Head of caudate nucleus (tissue), 42 donors: ENCODE results near the gene HSD17B2.
A peak's percentile ranks its signal among the peaks of the same experiment; 100 is the strongest.
"Not testable (repeated sequence)": the region's sequence is repeated elsewhere in the genome, so short reads cannot be mapped to it uniquely, and the experiment has no call there.

Source experiments
- DNase-seq, 42 donors: peaks; one replicate each; pipeline versions ENCODE4 v3.0.0 to v3.0.0-alpha.2; 2020 to 2021; ENCODE audit warnings: mixed read lengths in 7 of 42
- intact Hi-C: fragments of 100-400 bp; cut with DNase I; formaldehyde crosslinking; loops from one replicate; pipeline ENCODE4 v1.15.0; 2022

The HSD17B2 gene, protein sequence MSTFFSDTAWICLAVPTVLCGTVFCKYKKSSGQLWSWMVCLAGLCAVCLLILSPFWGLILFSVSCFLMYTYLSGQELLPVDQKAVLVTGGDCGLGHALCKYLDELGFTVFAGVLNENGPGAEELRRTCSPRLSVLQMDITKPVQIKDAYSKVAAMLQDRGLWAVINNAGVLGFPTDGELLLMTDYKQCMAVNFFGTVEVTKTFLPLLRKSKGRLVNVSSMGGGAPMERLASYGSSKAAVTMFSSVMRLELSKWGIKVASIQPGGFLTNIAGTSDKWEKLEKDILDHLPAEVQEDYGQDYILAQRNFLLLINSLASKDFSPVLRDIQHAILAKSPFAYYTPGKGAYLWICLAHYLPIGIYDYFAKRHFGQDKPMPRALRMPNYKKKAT

DNA sequence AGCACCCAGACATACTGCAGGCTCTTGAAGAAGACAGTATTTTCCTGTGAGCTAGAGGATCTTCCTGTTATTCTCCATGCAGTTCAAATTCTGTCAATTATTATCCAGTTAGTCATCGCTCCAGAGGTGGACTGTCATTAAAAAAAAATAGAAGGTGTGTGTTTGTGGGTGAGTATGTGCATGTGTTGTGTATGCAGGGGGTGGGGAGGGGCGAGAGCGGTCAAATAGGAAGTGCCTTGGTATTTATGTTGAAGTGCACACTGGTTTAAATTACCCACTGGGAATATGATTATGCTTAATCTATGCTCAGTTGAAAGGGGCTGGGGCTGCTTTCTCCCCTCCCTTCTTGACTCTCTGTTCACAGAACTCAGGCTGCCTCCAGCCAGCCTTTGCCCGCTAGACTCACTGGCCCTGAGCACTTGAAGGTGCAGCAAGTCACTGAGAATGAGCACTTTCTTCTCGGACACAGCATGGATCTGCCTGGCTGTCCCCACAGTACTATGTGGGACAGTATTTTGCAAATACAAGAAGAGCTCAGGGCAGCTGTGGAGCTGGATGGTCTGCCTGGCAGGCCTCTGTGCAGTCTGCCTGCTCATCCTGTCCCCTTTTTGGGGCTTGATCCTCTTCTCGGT, at the start of gene HSD17B2:
TSS of gene HSD17B2 (plus strand) at position 273 of the 632 bp plus-strand sequence. CDS start at position 445, 172 bp downstream.
- DNase-seq, result no peak
- intact Hi-C loops, result loop anchor here (5.0 kb wide), 1 partner anchor 197 kb away; no protein-coding TSS in a partner anchor

GRCh38 chr16:81987121-81987520, 47.9 kb upstream of the HSD17B2 start:
- DNase-seq, result no peak
- intact Hi-C loops, result no loop called here

DNA sequence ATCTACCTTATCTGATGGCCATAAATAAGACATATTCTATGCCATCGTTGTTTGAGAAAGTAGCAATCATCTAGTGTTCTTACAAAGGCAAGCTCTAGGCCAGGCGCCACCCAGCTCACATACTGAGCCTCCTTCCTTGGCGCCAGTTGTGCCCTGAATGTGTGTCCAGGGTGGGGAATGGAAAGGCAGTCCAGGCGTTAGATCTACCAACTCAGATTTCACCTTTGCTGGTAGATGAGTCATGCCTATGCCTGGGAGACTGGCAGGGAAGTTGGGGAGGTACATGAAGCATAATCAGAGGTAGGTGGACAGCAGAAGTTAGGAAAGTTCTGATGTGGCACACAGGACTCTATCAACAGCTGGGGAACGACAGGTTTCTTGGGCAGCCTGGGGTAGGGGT, 47.3 kb upstream of the HSD17B2 start:
- intact Hi-C loops, result no loop called here
- no peak for DNase-seq

DNA sequence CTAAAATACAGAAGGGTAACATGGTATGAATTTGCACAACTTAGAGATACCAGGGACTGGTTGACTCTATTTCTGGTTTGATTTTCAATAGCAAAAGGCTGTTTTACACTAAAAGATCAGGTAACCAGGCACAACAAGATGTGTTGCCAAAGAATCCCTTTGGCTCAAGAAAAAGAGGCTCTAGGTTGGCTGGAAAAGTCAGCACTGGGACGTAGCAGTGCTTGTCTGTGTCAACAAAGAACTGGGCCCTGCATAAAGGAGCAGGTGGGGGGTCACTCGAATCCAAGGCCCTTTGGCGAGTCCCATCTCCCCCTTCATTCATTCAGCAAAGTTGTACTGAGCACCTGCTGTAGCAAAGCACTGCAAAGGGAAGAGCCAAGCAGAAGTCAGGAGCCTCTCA, 42.2 kb upstream of the HSD17B2 start:
- intact Hi-C loops, result no loop called here
- no peak for DNase-seq

DNA sequence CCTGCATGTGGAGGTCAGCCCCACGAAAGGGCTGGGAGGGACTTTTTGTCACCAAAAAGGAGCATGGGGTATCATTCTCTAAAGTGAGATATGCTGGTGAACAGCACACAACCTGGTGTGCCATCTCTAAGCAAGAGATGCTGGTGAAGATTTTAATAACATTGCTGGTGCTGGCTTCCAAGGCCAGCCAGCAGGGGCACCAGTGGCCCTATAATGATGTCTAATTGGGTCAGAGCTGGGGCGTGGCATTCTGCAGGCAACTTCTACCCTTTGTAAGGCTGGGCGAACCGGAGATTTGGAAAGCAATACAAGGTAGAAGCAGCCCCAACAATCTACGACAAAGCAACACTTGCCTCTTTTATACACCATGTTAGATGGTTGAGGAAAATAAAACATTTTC, 40.6 kb upstream of the HSD17B2 start:
- DNase-seq, result no peak
- intact Hi-C loops, result no loop called here

DNA sequence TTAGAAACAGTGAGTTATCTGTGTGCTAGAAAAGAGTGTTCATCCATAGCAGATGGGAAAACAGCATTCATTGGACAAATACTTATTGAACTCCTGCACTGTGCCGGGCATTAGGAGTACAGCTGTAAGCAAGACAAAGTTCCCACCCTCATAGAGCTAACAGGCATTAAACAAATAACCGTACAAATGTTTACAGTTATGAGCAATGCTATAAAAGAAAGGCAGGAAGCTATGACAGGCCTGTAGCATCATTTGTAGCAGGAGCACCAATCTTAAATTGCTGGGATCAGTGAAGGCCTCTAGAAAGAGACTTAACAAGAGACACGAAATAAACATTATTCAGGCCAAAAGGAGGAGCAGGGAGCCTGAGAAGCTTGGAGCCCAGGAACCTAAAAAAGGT, 39.4 kb upstream of the HSD17B2 start:
- no peak for DNase-seq
- intact Hi-C loops, result no loop called here

- intact Hi-C loops, result no loop called here
- DNase-seq, result no peak
Observed at GRCh38 chr16:81996664-81997509, 38.2 kb upstream of the HSD17B2 start.

DNA sequence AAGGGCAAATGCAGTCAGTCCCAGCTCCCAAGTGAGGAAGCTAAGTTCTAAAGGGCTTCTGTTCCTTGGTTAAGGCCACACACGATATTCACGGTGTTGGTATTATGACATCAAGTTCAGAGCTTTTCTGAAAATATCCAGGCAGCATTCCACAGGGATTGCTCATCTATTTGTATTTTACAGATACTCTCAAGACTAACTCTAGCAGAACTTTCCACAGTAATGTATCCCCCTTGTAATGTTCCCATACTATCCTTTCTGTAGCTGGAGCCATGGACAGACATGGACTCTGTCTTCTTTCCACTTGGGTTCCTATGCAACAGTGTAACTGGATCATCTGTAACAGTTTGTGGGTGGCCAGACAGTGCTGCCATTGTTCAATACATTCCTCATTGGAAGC, 37.3 kb upstream of the HSD17B2 start:
- intact Hi-C loops, result no loop called here
- no peak for DNase-seq

- no peak for DNase-seq
- intact Hi-C loops, result no loop called here
Observed at GRCh38 chr16:82002831-82003230, 32.2 kb upstream of the HSD17B2 start.

DNA sequence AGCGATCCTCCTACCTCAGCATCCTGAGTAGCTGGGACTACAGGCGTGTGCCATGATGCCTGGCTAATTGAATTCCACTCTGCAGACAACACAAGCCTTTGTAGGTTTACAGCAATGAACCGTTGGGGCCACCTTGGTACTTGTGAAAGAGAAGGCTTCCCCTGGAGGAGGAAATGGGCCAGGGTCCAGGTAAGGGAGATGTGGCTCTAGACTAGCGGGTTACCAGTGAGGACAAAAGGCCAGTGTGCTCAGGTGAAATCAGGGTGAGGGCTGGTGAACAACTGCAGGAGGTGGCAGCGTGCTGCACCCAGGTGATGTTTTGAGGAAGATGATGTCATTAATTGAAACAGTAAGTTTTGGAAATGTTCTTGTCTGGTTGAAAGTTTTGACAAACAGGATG, 30.5 kb upstream of the HSD17B2 start:
- DNase-seq, result no peak
- intact Hi-C loops, result no loop called here

GRCh38 chr16:82005027-82005830, 29.8 kb upstream of the HSD17B2 start:
- intact Hi-C loops, result no loop called here
- DNase-seq, result no peak

DNA sequence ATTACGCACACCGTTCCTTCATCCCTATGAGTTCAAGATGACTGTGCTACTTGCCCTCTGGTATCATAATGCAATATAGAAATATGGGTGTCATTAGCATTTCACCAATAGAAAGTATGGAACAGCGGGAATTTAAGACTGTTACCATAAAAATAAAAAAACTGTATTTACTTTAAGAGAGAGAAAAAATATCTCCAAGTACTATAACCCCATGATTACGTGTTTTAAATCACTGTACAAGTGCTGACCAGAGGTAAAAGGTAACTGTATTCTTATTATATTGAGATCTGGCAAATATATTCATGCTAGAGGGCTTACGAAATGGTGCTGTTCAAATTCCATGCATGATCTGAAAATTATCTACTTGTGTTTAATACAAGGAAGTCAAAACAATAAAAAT, 29.0 kb upstream of the HSD17B2 start:
- intact Hi-C loops, result no loop called here
- DNase-seq, result no peak

DNA sequence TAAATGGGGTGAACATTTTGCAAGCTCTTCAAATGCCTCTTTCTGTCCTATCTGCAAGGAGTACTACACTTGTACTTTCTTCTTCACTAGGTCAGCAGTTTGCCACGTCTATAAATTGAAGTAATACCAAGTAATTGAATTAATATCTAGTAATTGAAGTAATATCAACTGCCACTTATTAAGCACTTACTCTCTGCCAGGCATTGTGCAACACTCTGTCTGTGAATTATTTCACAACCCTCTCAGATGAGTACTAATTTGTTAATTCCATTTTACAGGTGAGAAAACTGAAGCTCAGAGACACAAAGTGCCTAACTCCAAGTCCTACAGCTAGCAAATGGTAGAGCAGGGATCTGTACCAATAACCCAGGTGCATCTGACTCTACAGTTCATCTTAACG, 27.9 kb upstream of the HSD17B2 start:
- intact Hi-C loops, result no loop called here
- DNase-seq, result no peak

- DNase-seq, result no peak
- intact Hi-C loops, result no loop called here
Observed at GRCh38 chr16:82008957-82009592, 26.0 kb upstream of the HSD17B2 start.

DNA sequence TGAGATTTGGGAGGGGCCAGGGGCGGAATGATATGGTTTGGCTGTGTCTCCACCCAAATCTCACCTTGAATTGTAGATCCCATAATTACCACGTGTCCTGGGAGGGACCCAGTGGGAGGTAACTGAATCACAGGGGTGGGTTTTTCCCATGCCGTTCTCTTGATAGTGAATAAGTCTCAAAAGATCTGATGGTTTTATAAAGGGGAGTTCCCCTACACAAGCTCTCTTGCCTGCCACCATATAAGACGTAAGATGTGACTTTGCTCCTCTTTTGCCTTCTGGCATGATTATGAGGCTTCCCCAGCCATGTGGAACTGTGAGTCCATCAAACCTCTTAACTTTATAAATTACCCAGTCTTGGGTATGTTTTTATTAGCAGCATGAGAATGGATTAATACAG, 25.3 kb upstream of the HSD17B2 start:
- DNase-seq, intact Hi-C loops: not testable (repeated sequence)

GRCh38 chr16:82010649-82011048, 24.4 kb upstream of the HSD17B2 start:
- intact Hi-C loops, result no loop called here
- DNase-seq, result no peak

DNA sequence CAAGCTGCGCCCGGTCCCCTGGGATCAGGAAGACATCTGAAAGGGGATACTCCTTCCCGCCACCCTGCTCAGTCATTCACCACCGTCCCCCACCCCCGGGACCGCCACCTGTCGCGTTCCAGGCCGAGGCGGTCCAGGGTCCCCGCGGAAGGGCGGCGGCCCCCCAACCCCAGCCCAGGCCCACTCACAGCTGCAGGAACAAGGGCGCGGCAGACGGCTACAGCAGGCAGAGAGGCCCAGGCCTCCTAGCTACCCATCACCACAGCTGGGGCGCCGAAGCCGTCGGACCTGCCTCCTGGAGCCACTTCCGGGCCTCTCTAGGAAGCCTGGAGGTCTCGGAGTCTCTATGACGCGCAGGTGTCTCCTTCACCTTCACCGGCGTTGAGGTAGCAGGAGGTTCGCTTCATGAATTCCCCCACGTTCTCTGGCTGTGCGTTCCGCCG, 23.8 kb upstream of the HSD17B2 start, which contains the start of gene SDR42E1:
TSS of gene SDR42E1 (minus strand) at position 272 of the 443 bp plus-strand sequence. CDS start 10,612 bp downstream, outside the sequence.
- intact Hi-C loops, result no loop called here
- peak in 5 of 42 donors; percentile 12 to 44 (median 24) for DNase-seq

GRCh38 chr16:82013139-82013538, 21.9 kb upstream of the HSD17B2 start:
- intact Hi-C loops, result no loop called here
- DNase-seq, result no peak
